Right atrium auricular region (tissue), 2 donors: ENCODE results near the gene IKBKE. TPM values are rescaled to one million over a fixed set of nuclear protein-coding genes. Genes with fewer than 3 reads are reported as not detected.
A peak's percentile ranks its signal among the peaks of the same experiment; 100 is the strongest.

Experiments
- DNase-seq: peaks from one replicate; pipeline ENCODE4 v3.0.0-alpha.2; 2019; ENCODE audit warnings: low spot score
- H3K27ac ChIP-seq, 2 donors: fragments of 200-600 bp; sonication (generic); 1 replicate in 1 of 2; 2 replicates in 1 of 2; pipeline ENCODE4 v1.5.1; 2016 to 2019
- H3K27me3 ChIP-seq, 2 donors: fragments of 200-600 bp; sonication (generic); one replicate each; pipeline versions ENCODE4 v1.5.1 to v1.6.0; 2017 to 2019
- H3K36me3 ChIP-seq: fragments of 200-600 bp; sonication (generic); one replicate; pipeline ENCODE4 v1.5.1; 2016
- H3K4me1 ChIP-seq, 2 donors: fragments of 200-600 bp; sonication (generic); one replicate each; pipeline versions ENCODE4 v1.5.1 to v1.6.0; 2017 to 2019
- H3K4me3 ChIP-seq, 2 donors: fragments of 200-600 bp; sonication (generic); 1 replicate in 1 of 2; 2 replicates in 1 of 2; pipeline ENCODE4 v1.5.1; 2017 to 2019; ENCODE audit warnings: mild to moderate bottlenecking in 1 of 2, moderate library complexity in 1 of 2
- H3K9me3 ChIP-seq, 2 donors: fragments of 200-600 bp; sonication (generic); one replicate each; pipeline ENCODE4 v1.5.1; 2019
- CTCF ChIP-seq, 2 donors: fragments of 200-600 bp; sonication (generic); IDR thresholded peaks; one replicate each; pipeline ENCODE4 v1.5.1; 2019; ENCODE audit warnings: antibody characterized with exemption in 2 of 2
- total RNA-seq, 2 donors: library from RNA; depleted of rRNA; stranded (reverse); fragments of >200 nt; gene quantifications; one replicate each; pipeline ENCODE4 v1.1.0, GENCODE V29; 2016

IKBKE gene
- total RNA-seq, result 1 to 10 TPM; 1.3 to 3.2 TPM

DNA sequence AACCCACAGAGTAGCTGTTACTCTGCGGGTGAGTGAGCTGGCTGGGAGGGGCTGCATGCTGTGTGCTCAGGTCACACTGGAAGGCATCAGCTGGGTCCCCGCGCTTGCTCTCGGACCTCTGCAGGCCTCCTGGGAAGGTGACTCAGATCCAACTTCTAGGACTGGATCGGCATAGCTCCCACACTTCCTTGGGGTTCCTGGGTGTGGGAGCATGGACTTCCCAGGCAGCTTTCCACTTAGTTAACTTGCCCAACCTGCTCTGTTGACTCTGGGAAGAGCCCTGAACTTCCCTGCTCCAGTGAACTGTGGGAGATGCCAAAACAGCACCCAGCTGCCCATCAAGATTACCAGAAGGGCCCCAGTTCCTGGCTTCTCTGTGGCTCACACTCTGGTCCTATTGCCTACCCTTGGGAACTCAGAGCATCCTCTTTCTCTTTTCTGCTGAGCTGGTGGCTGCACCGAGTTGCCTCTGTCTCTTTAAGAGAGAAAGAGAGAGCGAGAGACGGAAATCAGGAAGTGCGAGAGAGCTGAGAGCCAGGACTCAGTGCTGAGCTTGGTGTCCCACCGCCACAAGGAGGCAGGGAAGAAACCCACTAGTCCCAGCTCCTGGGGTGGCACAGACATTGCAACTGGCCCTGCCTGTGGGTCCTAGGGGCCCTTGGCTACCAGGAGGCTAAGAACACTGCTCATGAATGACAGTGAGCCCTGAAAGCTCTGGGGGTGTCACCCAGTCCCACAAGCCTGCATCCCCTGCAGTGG, at the start of gene IKBKE:
Gene IKBKE, plus strand, starts transcription at position 544 of the 759 bp plus-strand sequence. CDS start 2,752 bp downstream, outside the sequence.
- peak; percentile 77 for DNase-seq
- Histone ChIP-seq H3K36me3 (no peaks in the 10 kb centered on the region), H3K27me3 (no peaks in the 10 kb centered on the region), H3K27ac (peak within 1 kb of the TSS; percentile 6 to 60), H3K4me1 (peaks cover 0 to 27% of the 10 kb centered on the region in 2 donors), H3K9me3 (no peaks in the 10 kb centered on the region), H3K4me3 (peak within 1 kb of the TSS; percentile 48 to 62)
- peak; percentile 21 to 44 for TF ChIP-seq CTCF (IDR thresholded peaks at IDR 0.05)

DNA sequence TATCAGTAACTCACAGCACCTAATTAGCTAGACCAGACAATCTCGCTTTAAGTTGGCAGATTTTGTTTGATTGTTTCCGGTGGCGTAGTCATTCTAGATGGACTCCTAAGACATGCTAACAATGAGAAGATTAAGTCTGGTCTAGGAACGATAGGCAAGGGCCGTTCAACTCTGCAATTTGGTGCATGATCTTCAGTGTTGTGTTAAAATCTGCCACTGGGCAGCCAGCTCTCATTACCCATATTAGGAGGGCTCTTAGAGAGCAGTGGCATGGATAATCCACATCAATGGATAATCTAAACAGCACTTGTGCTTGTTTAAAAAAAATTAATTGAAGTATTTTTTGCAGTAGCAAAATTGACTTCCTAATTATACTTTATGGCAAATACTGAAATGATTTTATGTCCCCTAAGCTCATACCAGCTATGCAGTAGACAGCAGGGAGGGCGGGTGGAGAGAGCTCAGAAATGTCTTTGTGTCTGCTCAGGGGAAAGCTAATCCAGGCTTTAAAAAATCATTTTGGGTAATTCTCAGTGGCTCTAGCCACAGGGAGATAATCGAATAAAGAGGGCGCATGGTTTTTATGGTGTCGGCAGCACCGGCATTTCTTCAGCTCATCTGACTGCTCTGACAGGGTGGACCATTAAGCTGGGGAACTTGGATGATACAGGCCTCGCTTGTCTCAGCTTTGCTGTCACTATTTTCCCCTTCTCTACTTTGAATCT, 48.5 kb upstream of the IKBKE start:
- H3K27me3 ChIP-seq, result no peaks in the 10 kb centered on the region
- H3K9me3 ChIP-seq, result no peaks in the 10 kb centered on the region
- no peaks in the 10 kb centered on the region for H3K4me1 ChIP-seq
- TF ChIP-seq CTCF (IDR thresholded peaks at IDR 0.05), result no peak
- no peak for DNase-seq
- H3K36me3 ChIP-seq, result peaks cover 29% of the 10 kb centered on the region
- H3K27ac ChIP-seq, result no peak overlapping the region
- no peak overlapping the region for H3K4me3 ChIP-seq

GRCh38 chr1:206422525-206422924, 47.8 kb upstream of the IKBKE start:
- Histone ChIP-seq H3K4me3 (no peak overlapping the region), H3K4me1 (no peaks in the 10 kb centered on the region), H3K27ac (no peak overlapping the region), H3K36me3 (peaks cover 28% of the 10 kb centered on the region), H3K9me3 (no peaks in the 10 kb centered on the region), H3K27me3 (no peaks in the 10 kb centered on the region)
- no peak for DNase-seq
- TF ChIP-seq CTCF (IDR thresholded peaks at IDR 0.05), result no peak

DNA sequence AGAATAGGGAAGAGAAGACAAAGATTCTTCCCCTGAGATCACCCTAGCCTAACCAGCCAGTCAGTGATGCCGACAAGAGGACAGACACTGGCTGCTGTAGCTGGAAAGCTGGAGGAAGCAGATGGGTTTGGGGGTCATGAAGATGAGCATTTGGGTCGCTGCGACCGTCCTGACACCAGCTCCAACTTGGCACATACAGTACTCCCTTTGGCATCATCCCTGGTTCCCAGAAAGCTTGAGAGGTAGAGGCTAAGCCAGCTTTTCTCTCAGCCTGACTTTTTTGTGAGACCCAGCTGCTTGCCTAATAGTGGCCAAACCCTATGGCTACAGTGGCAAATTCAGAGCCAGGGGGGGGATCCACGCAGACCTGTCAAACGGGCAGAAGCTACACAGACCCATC, 43.0 kb upstream of the IKBKE start:
- H3K36me3 ChIP-seq, result peaks cover 9% of the 10 kb centered on the region
- no peaks in the 10 kb centered on the region for H3K27me3 ChIP-seq
- H3K9me3 ChIP-seq, result no peaks in the 10 kb centered on the region
- no peak overlapping the region for H3K4me3 ChIP-seq
- no peak overlapping the region for H3K27ac ChIP-seq
- no peak for DNase-seq
- peaks cover 0 to 19% of the 10 kb centered on the region in 2 donors for H3K4me1 ChIP-seq
- TF ChIP-seq CTCF (IDR thresholded peaks at IDR 0.05), result no peak

- no peak overlapping the region for H3K27ac ChIP-seq
- no peak for DNase-seq
- no peaks in the 10 kb centered on the region for H3K9me3 ChIP-seq
- H3K36me3 ChIP-seq, result peaks cover 14% of the 10 kb centered on the region
- no peak overlapping the region for H3K4me3 ChIP-seq
- peaks cover 0 to 19% of the 10 kb centered on the region in 2 donors for H3K4me1 ChIP-seq
- TF ChIP-seq CTCF (IDR thresholded peaks at IDR 0.05), result no peak
- H3K27me3 ChIP-seq, result no peaks in the 10 kb centered on the region
These were observed 40.9 kb upstream of the IKBKE start for GRCh38 chr1:206429421-206429820.
